Neural cell (in vitro differentiated cells): ENCODE results near the gene MTR.

ENCODE experiments used
- EZH2 ChIP-seq: fragments of 200-600, 300-800 bp; shearing (Covaris generic), sonication (generic); IDR thresholded peaks from 2 replicates; pipeline ENCODE4 v1.6.1; 2014; ENCODE audit warnings: antibody characterized with exemption, low read length, borderline replicate concordance, mild to moderate bottlenecking; ENCODE audit not compliant: insufficient read depth, poor library complexity, severe bottlenecking
- POLR2AphosphoS5 ChIP-seq: IDR thresholded peaks from 2 replicates; pipeline ENCODE4 v1.6.1; 2012
- RAD21 ChIP-seq: fragments of 450-650 bp; conservative IDR thresholded peaks from 2 replicates; pipeline ENCODE4 v1.6.1; 2014; ENCODE audit warnings: antibody characterized with exemption, mild to moderate bottlenecking, moderate library complexity
- TF ChIP-seq, protein P1 (sequence below): fragments of 450-650 bp; IDR thresholded peaks from 2 replicates; pipeline ENCODE4 v1.5.1; 2014; ENCODE audit warnings: antibody characterized with exemption, mild to moderate bottlenecking, moderate library complexity; ENCODE audit not compliant: poor library complexity, severe bottlenecking
- TF ChIP-seq, protein P2 (sequence below): IDR thresholded peaks from 2 replicates; pipeline ENCODE4 v1.6.1; 2012; ENCODE audit warnings: borderline replicate concordance

DNA sequence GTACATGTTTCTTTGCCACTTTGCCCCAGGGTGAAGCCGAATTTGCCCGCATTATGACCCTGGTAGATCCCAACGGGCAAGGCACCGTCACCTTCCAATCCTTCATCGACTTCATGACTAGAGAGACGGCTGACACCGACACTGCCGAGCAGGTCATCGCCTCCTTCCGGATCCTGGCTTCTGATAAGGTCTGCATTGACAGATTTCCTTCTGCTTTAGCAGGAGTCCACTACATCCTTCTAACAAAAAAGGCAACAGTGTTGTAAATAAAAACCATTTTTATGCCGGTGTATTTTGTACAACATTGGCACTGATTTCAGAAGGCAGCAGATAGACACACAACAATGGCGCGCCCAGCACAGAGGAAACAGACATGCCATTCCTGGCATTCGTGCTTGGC lies 34.1 kb upstream of the MTR start:
- TF ChIP-seq, protein P1, sequence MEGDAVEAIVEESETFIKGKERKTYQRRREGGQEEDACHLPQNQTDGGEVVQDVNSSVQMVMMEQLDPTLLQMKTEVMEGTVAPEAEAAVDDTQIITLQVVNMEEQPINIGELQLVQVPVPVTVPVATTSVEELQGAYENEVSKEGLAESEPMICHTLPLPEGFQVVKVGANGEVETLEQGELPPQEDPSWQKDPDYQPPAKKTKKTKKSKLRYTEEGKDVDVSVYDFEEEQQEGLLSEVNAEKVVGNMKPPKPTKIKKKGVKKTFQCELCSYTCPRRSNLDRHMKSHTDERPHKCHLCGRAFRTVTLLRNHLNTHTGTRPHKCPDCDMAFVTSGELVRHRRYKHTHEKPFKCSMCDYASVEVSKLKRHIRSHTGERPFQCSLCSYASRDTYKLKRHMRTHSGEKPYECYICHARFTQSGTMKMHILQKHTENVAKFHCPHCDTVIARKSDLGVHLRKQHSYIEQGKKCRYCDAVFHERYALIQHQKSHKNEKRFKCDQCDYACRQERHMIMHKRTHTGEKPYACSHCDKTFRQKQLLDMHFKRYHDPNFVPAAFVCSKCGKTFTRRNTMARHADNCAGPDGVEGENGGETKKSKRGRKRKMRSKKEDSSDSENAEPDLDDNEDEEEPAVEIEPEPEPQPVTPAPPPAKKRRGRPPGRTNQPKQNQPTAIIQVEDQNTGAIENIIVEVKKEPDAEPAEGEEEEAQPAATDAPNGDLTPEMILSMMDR = no peak
- TF ChIP-seq, protein P2, sequence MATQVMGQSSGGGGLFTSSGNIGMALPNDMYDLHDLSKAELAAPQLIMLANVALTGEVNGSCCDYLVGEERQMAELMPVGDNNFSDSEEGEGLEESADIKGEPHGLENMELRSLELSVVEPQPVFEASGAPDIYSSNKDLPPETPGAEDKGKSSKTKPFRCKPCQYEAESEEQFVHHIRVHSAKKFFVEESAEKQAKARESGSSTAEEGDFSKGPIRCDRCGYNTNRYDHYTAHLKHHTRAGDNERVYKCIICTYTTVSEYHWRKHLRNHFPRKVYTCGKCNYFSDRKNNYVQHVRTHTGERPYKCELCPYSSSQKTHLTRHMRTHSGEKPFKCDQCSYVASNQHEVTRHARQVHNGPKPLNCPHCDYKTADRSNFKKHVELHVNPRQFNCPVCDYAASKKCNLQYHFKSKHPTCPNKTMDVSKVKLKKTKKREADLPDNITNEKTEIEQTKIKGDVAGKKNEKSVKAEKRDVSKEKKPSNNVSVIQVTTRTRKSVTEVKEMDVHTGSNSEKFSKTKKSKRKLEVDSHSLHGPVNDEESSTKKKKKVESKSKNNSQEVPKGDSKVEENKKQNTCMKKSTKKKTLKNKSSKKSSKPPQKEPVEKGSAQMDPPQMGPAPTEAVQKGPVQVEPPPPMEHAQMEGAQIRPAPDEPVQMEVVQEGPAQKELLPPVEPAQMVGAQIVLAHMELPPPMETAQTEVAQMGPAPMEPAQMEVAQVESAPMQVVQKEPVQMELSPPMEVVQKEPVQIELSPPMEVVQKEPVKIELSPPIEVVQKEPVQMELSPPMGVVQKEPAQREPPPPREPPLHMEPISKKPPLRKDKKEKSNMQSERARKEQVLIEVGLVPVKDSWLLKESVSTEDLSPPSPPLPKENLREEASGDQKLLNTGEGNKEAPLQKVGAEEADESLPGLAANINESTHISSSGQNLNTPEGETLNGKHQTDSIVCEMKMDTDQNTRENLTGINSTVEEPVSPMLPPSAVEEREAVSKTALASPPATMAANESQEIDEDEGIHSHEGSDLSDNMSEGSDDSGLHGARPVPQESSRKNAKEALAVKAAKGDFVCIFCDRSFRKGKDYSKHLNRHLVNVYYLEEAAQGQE = no peak
- TF ChIP-seq POLR2AphosphoS5 = no peak
- TF ChIP-seq EZH2 = no peak
- TF ChIP-seq RAD21 = no peak
